Forelimb muscle (tissue), 1 donor: ENCODE results near the gene TNFSF4. TPM values are rescaled to one million over a fixed set of nuclear protein-coding genes. Genes with fewer than 3 reads are reported as not detected.
A peak's percentile ranks its signal among the peaks of the same experiment; 100 is the strongest.

Experiments
- DNase-seq: peaks from one replicate; pipeline ENCODE4 v3.0.0-alpha.2; 2013; ENCODE audit warnings: low read depth
- polyA plus RNA-seq: library from polyadenylated mRNA; unstranded; fragments of 120-200 nt; gene quantifications from one replicate; pipeline ENCODE4 v1.2.1, GENCODE V29; 2013; ENCODE audit not compliant: insufficient read length

The TNFSF4 gene
- polyA plus RNA-seq, 1 donor = 2.2 TPM

- DNase-seq = no peak
Measured at GRCh38 chr1:173210716-173211231, 3.6 kb upstream of the TNFSF4 start.

- no peak for DNase-seq
Measured at GRCh38 chr1:173210283-173210682, 3.2 kb upstream of the TNFSF4 start.

GRCh38 chr1:173208868-173209267 is 1.7 kb upstream of the TNFSF4 start:
- DNase-seq = no peak

GRCh38 chr1:173208146-173208545 is 1.0 kb upstream of the TNFSF4 start:
- no peak for DNase-seq

- DNase-seq = no peak
Measured at GRCh38 chr1:173205146-173206051, 1.7 kb downstream of the TNFSF4 start.

GRCh38 chr1:173204693-173205092 is 2.4 kb downstream of the TNFSF4 start:
- no peak for DNase-seq

- DNase-seq = peak; percentile 40
Measured at GRCh38 chr1:173202424-173203145, 4.5 kb downstream of the TNFSF4 start.

- no peak for DNase-seq
Measured at GRCh38 chr1:173201969-173202368, 5.2 kb downstream of the TNFSF4 start.

GRCh38 chr1:173195596-173196088 is 11.5 kb downstream of the TNFSF4 start:
- DNase-seq = no peak

- no peak for DNase-seq
Measured at GRCh38 chr1:173193639-173194038, 13.5 kb downstream of the TNFSF4 start.

GRCh38 chr1:173191011-173191705 is 16.0 kb downstream of the TNFSF4 start:
- no peak for DNase-seq

- DNase-seq = peak; percentile 29
Measured at GRCh38 chr1:173190101-173190936, 16.8 kb downstream of the TNFSF4 start.

- no peak for DNase-seq
Measured at GRCh38 chr1:173187671-173188237, 19.4 kb downstream of the TNFSF4 start.

GRCh38 chr1:173181791-173182190 is 25.3 kb downstream of the TNFSF4 start:
- no peak for DNase-seq

- DNase-seq = no peak
Measured at GRCh38 chr1:173176246-173176645, 30.9 kb downstream of the TNFSF4 start.

GRCh38 chr1:173175514-173176145 is 31.5 kb downstream of the TNFSF4 start:
- no peak for DNase-seq

- no peak for DNase-seq
Measured at GRCh38 chr1:173173388-173173787, 33.7 kb downstream of the TNFSF4 start.

GRCh38 chr1:173171152-173171551 is 36.0 kb downstream of the TNFSF4 start:
- no peak for DNase-seq

GRCh38 chr1:173168941-173169340 is 38.2 kb downstream of the TNFSF4 start:
- DNase-seq = no peak

GRCh38 chr1:173164686-173165085 is 42.4 kb downstream of the TNFSF4 start:
- no peak for DNase-seq
